GM04503 (cell line): ENCODE measurements around the gene BSN.
"Not testable (repeated sequence)": the region's sequence is repeated elsewhere in the genome, so short reads cannot be mapped to it uniquely, and the experiment has no call there.

Experiments
- DNase-seq: peaks from one replicate; pipeline ENCODE4 v3.0.0-alpha.2; 2012; ENCODE audit warnings: low read depth

BSN gene

GRCh38 chr3:49695350-49696015 is 141.2 kb downstream of the BSN start:
- not testable (repeated sequence) for DNase-seq

GRCh38 chr3:49699281-49699979 is 145.2 kb downstream of the BSN start:
- peak; percentile 17 for DNase-seq

GRCh38 chr3:49700014-49700413 is 145.7 kb downstream of the BSN start:
- no peak for DNase-seq

- DNase-seq: no peak
These were observed 146.3 kb downstream of the BSN start for GRCh38 chr3:49700453-49701128.

GRCh38 chr3:49701388-49702077 is 147.3 kb downstream of the BSN start:
- no peak for DNase-seq

- DNase-seq: no peak
These were observed 148.4 kb downstream of the BSN start for GRCh38 chr3:49702672-49703071.

GRCh38 chr3:49703443-49703927 is 149.2 kb downstream of the BSN start:
- no peak for DNase-seq

- no peak for DNase-seq
These were observed 149.7 kb downstream of the BSN start for GRCh38 chr3:49703956-49704355.

- no peak for DNase-seq
These were observed 150.4 kb downstream of the BSN start for GRCh38 chr3:49704629-49705028.

GRCh38 chr3:49705390-49705960 is 151.2 kb downstream of the BSN start:
- DNase-seq: no peak

GRCh38 chr3:49706456-49707112 is 152.3 kb downstream of the BSN start:
- DNase-seq: no peak

GRCh38 chr3:49707113-49707480 is 152.8 kb downstream of the BSN start:
- DNase-seq: no peak

- no peak for DNase-seq
These were observed 155.6 kb downstream of the BSN start for GRCh38 chr3:49709852-49710251.

GRCh38 chr3:49711489-49711888 is 157.2 kb downstream of the BSN start:
- no peak for DNase-seq

GRCh38 chr3:49712166-49712565 is 157.9 kb downstream of the BSN start:
- DNase-seq: no peak

GRCh38 chr3:49712631-49713317 is 158.5 kb downstream of the BSN start:
- DNase-seq: no peak

GRCh38 chr3:49713336-49714105 is 159.2 kb downstream of the BSN start:
- DNase-seq: no peak

GRCh38 chr3:49714728-49715550 is 160.7 kb downstream of the BSN start:
- DNase-seq: no peak

GRCh38 chr3:49715611-49716121 is 161.4 kb downstream of the BSN start:
- DNase-seq: no peak
